Neural cell (in vitro differentiated cells): ENCODE data around the gene MIA2.

Source experiments
- CTCF ChIP-seq: fragments of 450-650 bp; IDR thresholded peaks from 2 replicates; pipeline ENCODE4 v1.5.1; 2014; ENCODE audit warnings: antibody characterized with exemption, mild to moderate bottlenecking, moderate library complexity; ENCODE audit not compliant: poor library complexity, severe bottlenecking
- EZH2 ChIP-seq: fragments of 200-600, 300-800 bp; shearing (Covaris generic), sonication (generic); IDR thresholded peaks from 2 replicates; pipeline ENCODE4 v1.6.1; 2014; ENCODE audit warnings: antibody characterized with exemption, low read length, borderline replicate concordance, mild to moderate bottlenecking; ENCODE audit not compliant: insufficient read depth, poor library complexity, severe bottlenecking
- REST ChIP-seq: IDR thresholded peaks from 2 replicates; pipeline ENCODE4 v1.6.1; 2012; ENCODE audit warnings: borderline replicate concordance

GRCh38 chr14:39229222-39229543 lies 4.5 kb upstream of the MIA2 start:
- TF ChIP-seq CTCF (no peak), EZH2 (no peak), REST (no peak)
